ENCODE data around the gene NAALADL2. TPM values are rescaled to one million over a fixed set of nuclear protein-coding genes. Genes with fewer than 3 reads are reported as not detected.

Gene NAALADL2
- total and polyA plus RNA-seq, 2 donors (not counting 3 experiments of a cell fraction or from before 2014, with no cell fraction given), result 1.1 to 4.0 TPM

DNA sequence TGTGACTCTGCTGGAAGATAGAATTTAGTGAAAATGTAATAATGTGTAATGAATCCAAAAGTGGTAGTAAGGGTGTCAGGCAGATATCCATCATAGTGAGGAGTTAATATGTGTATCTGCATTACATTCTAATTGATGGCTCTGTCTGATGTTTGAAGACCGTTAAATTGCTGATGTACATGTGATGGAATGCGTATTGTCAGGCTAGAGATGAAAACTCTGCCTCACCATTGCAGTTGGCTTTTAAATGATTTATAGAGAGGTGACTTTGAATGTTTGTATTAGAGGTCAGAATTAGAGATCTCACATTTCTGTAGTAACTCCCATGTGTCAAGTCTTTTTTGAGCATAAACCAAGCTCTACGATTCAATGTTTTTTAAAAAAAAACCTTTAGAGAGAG, 234.6 kb downstream of the NAALADL2 start:
- Histone ChIP-seq H3K9ac (replicated peaks; ENCODE audit: extremely low read depth, insufficient read depth, low read length) (no peak overlapping the region), H2AFZ (ENCODE audit: low read depth, low read length) (no peak overlapping the region), H3K9me1 (replicated peaks; ENCODE audit: control insufficient read depth, extremely low read depth, insufficient read depth, low read length) (no peaks in the 10 kb centered on the region), H4K20me1 (replicated peaks; ENCODE audit: control insufficient read depth, extremely low read depth, insufficient read depth, low read length) (no peaks in the 10 kb centered on the region), H3K27me3 (ENCODE audit: control insufficient read depth in 2 of 2, insufficient read depth in 2 of 2, low read length in 2 of 2) (no peaks in the 10 kb centered on the region), H3K9me3 (replicated peaks; ENCODE audit: control insufficient read depth, insufficient read depth, low read length) (no peaks in the 10 kb centered on the region), H3K4me2 (ENCODE audit: insufficient read depth, low read length) (no peak overlapping the region), H3K4me3 (replicated peaks in 1 of 3; ENCODE audit: insufficient read depth in 1 of 3, low read depth in 1 of 3, low read length in 3 of 3) (no peak overlapping the region), H3K27ac (ENCODE audit: insufficient read depth, low read depth, low read length) (no peak overlapping the region), H3K36me3 (ENCODE audit: control insufficient read depth in 2 of 2, extremely low read depth in 1 of 2, insufficient read depth in 2 of 2, low read length in 2 of 2) (no peaks in the 10 kb centered on the region), H3K4me1 (ENCODE audit: control insufficient read depth, extremely low read depth, insufficient read depth, low read length) (no peaks in the 10 kb centered on the region), H3K79me2 (ENCODE audit: control insufficient read depth, insufficient read depth, low read length) (no peaks in the 10 kb centered on the region)
- DNase-seq (ENCODE audit: low read depth, low spot score) (no peak), FAIRE-seq (no peak)
- dilution Hi-C loops (cut with MboI; ENCODE audit: extremely low pct_ligation_motif_present, low sequenced_read_pairs) (no loop called here), intact Hi-C loops (cut with micrococcal nuclease) (no loop called here)
- CTCF ChIA-PET, result no interaction called here
- no TSS peak for BruUV-seq (replicated peaks)
- POLR2A ChIA-PET, result no interaction called here
- TF ChIP-seq, protein P1, sequence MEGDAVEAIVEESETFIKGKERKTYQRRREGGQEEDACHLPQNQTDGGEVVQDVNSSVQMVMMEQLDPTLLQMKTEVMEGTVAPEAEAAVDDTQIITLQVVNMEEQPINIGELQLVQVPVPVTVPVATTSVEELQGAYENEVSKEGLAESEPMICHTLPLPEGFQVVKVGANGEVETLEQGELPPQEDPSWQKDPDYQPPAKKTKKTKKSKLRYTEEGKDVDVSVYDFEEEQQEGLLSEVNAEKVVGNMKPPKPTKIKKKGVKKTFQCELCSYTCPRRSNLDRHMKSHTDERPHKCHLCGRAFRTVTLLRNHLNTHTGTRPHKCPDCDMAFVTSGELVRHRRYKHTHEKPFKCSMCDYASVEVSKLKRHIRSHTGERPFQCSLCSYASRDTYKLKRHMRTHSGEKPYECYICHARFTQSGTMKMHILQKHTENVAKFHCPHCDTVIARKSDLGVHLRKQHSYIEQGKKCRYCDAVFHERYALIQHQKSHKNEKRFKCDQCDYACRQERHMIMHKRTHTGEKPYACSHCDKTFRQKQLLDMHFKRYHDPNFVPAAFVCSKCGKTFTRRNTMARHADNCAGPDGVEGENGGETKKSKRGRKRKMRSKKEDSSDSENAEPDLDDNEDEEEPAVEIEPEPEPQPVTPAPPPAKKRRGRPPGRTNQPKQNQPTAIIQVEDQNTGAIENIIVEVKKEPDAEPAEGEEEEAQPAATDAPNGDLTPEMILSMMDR (IDR thresholded peaks at IDR 0.05; ENCODE audit: extremely low read depth in 1 of 2, insufficient read depth in 1 of 2, low read depth in 1 of 2, low read length in 2 of 2), result no peak
- TF ChIP-seq FOS (IDR thresholded peaks at IDR 0.05; ENCODE audit: borderline replicate concordance, insufficient read depth, low read length), result no peak
- TF ChIP-seq JUN (IDR thresholded peaks at IDR 0.05; ENCODE audit: borderline replicate concordance, insufficient read depth, insufficient read length, low read depth), result no peak
- no peak for TF ChIP-seq EZH2 (IDR thresholded peaks at IDR 0.05; ENCODE audit: borderline replicate concordance, low read depth, low read length, severe bottlenecking)
- TF ChIP-seq POLR2AphosphoS5 (IDR thresholded peaks at IDR 0.05; ENCODE audit: insufficient read depth, low read depth, low read length), result no peak
- TF ChIP-seq, protein P2, sequence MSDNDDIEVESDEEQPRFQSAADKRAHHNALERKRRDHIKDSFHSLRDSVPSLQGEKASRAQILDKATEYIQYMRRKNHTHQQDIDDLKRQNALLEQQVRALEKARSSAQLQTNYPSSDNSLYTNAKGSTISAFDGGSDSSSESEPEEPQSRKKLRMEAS (IDR thresholded peaks at IDR 0.05; ENCODE audit: insufficient read depth, insufficient read length), result no peak
- TF ChIP-seq POLR2A (IDR thresholded peaks at IDR 0.05; ENCODE audit: low read depth, low read length), result no peak
- TF ChIP-seq MYC (IDR thresholded peaks at IDR 0.05; ENCODE audit: low read depth, low read length), result no peak
- no peak for TF ChIP-seq GATA2 (IDR thresholded peaks at IDR 0.05; ENCODE audit: insufficient read depth, insufficient read length, low read depth, low read length)

Data from endothelial cell of umbilical vein (primary cell).